DMS114 treated with DMSO at 0.1 percent for 48 hours (cell line): ENCODE measurements around the gene PCDHGA1.
"Not testable (repeated sequence)": the region's sequence is repeated elsewhere in the genome, so short reads cannot be mapped to it uniquely, and the experiment has no call there.

Experiments used
- DNase-seq: peaks from one replicate; lab custom pipeline; 2025; ENCODE audit not compliant: unreplicated experiment; lab: John Stamatoyannopoulos, UW

PCDHGA1 gene

GRCh38 chr5:141409598-141410306 is 79.4 kb downstream of the PCDHGA1 start:
- DNase-seq, result no peak

DNA sequence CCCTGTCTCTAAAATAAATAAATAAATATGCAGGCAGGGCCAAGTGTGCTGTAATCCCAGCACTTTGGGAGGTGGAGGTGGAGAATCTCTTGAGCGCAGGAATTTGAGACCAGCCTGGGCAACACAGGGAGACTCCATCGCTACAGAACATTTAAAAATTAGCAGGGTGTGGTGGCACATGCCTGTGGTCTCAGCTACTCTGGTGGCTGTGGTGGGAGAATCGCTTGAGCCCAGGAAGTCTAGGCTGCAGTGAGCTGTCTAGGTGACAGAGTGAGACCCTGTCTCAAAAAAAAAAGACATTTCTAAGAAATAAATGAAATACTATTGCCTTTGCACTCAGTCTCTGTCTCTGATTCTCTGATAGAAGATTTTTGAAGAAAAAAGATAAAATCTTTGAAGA is 81.3 kb downstream of the PCDHGA1 start:
- DNase-seq, result no peak

- no peak for DNase-seq
These were observed 82.7 kb downstream of the PCDHGA1 start, which contains the start of gene PCDHGA10 for GRCh38 chr5:141412854-141413539. PCDHGA10 (plus strand) TSS chr5:141412987; CDS start chr5:141413176, 189 bp downstream.

DNA sequence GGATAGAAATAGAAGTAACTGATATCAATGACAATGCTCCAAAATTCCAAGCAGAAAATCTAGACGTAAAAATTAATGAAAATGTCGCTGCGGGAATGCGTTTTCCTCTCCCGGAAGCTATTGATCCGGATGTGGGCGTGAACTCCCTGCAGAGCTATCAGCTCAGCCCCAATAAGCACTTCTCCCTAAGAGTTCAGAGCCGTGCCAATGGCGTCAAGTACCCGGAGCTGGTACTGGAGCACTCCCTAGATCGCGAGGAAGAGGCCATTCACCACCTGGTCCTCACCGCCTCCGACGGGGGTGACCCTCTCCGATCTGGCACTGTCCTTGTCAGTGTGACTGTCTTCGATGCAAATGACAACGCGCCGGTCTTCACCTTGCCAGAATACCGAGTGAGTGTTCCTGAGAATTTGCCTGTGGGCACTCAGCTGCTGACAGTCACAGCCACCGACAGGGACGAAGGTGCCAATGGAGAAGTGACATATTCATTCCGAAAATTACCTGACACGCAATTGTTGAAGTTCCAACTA is 83.3 kb downstream of the PCDHGA1 start:
- DNase-seq, result no peak

- DNase-seq, result not testable (repeated sequence)
These were observed 84.4 kb downstream of the PCDHGA1 start for GRCh38 chr5:141414548-141415274.

GRCh38 chr5:141415275-141415618 is 84.9 kb downstream of the PCDHGA1 start:
- DNase-seq, result not testable (repeated sequence)

DNA sequence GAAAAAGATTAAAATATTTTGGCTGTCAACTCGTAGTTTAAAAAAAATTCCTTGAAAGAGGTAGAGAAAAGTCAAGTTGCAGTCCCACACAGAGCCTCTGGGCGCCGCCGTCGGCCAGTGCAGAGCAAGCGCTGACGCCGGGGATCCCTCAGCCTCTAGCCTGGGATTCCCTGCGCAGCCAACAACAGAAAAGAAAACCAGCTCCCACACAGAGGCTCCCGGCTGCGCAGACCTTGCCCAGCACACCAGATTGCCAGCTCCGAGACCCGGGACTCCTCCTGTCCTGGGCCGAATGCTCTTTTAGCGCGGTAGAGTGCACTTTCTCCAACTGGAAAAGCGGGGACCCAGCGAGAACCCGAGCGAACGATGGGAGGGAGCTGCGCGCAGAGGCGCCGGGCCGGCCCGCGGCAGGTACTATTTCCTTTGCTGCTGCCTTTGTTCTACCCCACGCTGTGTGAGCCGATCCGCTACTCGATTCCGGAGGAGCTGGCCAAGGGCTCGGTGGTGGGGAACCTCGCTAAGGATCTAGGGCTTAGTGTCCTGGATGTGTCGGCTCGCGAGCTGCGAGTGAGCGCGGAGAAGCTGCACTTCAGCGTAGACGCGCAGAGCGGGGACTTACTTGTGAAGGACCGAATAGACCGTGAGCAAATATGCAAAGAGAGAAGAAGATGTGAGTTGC is 87.3 kb downstream of the PCDHGA1 start, which contains the start of gene PCDHGB7:
Gene PCDHGB7, plus strand, starts transcription at position 184 of the 679 bp plus-strand sequence. Its CDS starts 183 bp downstream, at position 367.
- not testable (repeated sequence) for DNase-seq

DNA sequence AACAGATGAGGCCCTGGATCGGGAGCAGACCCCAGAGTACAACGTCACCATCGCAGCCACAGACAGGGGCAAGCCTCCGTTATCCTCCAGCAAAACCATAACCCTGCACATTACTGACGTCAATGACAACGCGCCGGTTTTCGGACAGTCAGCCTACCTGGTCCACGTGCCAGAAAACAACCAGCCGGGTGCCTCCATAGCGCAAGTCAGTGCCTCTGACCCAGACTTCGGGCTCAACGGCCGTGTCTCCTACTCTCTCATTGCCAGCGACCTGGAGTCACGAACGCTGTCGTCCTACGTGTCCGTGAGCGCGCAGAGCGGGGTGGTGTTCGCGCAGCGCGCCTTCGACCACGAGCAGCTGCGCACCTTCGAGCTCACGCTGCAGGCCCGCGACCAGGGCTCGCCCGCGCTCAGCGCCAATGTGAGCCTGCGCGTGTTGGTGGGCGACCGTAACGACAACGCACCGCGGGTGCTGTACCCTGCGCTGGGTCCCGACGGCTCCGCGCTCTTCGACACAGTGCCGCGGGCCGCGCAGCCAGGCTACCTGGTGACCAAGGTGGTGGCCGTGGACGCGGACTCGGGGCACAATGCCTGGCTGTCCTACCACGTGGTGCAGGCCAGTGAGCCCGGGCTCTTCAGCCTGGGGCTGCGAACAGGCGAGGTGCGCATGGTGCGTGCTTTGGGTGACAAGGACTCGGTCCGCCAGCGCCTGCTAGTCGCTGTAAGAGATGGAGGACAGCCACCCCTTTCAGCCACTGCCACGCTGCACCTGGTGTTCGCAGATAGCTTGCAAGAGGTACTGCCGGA is 89.0 kb downstream of the PCDHGA1 start:
- DNase-seq, result no peak

- DNase-seq, result no peak
These were observed 90.7 kb downstream of the PCDHGA1 start, which contains the start of gene PCDHGA11 for GRCh38 chr5:141420855-141421488. PCDHGA11 (plus strand) TSS chr5:141421051; CDS start chr5:141421228, 177 bp downstream.

GRCh38 chr5:141421489-141421855 is 91.2 kb downstream of the PCDHGA1 start:
- no peak for DNase-seq

DNA sequence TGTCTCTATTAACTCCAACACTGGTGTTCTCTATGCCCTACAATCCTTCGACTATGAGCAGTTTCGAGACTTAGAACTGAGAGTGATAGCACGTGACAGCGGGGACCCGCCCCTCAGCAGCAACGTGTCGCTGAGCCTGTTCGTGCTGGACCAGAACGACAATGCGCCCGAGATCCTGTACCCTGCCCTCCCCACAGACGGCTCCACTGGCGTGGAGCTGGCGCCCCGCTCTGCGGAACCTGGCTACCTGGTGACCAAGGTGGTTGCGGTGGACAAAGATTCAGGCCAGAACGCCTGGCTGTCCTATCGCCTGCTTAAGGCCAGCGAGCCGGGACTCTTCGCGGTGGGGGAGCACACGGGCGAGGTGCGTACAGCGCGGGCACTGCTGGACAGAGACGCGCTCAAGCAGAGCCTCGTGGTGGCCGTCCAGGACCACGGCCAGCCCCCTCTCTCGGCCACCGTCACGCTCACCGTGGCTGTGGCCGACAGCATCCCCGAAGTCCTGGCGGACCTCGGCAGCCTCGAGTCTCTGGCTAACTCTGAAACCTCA is 92.5 kb downstream of the PCDHGA1 start:
- DNase-seq, result no peak

GRCh38 chr5:141427783-141428426 is 97.6 kb downstream of the PCDHGA1 start:
- no peak for DNase-seq

GRCh38 chr5:141430332-141431113 is 100.2 kb downstream of the PCDHGA1 start, which contains the start of gene PCDHGA12:
PCDHGA12 (plus strand) TSS chr5:141430507; CDS start chr5:141430760, 253 bp downstream.
- no peak for DNase-seq

DNA sequence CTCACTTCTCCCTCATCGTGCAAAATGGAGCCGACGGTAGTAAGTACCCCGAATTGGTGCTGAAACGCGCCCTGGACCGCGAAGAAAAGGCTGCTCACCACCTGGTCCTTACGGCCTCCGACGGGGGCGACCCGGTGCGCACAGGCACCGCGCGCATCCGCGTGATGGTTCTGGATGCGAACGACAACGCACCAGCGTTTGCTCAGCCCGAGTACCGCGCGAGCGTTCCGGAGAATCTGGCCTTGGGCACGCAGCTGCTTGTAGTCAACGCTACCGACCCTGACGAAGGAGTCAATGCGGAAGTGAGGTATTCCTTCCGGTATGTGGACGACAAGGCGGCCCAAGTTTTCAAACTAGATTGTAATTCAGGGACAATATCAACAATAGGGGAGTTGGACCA is 101.0 kb downstream of the PCDHGA1 start:
- no peak for DNase-seq

DNA sequence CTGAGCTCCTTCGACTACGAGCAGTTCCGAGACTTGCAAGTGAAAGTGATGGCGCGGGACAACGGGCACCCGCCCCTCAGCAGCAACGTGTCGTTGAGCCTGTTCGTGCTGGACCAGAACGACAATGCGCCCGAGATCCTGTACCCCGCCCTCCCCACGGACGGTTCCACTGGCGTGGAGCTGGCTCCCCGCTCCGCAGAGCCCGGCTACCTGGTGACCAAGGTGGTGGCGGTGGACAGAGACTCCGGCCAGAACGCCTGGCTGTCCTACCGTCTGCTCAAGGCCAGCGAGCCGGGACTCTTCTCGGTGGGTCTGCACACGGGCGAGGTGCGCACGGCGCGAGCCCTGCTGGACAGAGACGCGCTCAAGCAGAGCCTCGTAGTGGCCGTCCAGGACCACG is 102.0 kb downstream of the PCDHGA1 start:
- not testable (repeated sequence) for DNase-seq

DNA sequence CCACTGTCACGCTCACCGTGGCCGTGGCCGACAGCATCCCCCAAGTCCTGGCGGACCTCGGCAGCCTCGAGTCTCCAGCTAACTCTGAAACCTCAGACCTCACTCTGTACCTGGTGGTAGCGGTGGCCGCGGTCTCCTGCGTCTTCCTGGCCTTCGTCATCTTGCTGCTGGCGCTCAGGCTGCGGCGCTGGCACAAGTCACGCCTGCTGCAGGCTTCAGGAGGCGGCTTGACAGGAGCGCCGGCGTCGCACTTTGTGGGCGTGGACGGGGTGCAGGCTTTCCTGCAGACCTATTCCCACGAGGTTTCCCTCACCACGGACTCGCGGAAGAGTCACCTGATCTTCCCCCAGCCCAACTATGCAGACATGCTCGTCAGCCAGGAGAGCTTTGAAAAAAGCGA is 102.4 kb downstream of the PCDHGA1 start:
- DNase-seq, result not testable (repeated sequence)

GRCh38 chr5:141434006-141434405 is 103.7 kb downstream of the PCDHGA1 start:
- no peak for DNase-seq

GRCh38 chr5:141437221-141437620 is 106.9 kb downstream of the PCDHGA1 start:
- DNase-seq, result no peak
